IMR-90 (cell line): Measurements from ENCODE around the gene RUFY4.

ENCODE experiments used
- BHLHE40 ChIP-seq: fragments of 150-350 bp; IDR thresholded peaks from 2 replicates; pipeline ENCODE4 v1.6.1; 2016; ENCODE audit warnings: mild to moderate bottlenecking, low read depth, low read length
- CEBPB ChIP-seq: IDR thresholded peaks from 2 replicates; pipeline ENCODE4 v1.6.1; 2012; ENCODE audit warnings: low read depth, low read length, improper control_type of control experiment
- CHD1 ChIP-seq: IDR thresholded peaks from 2 replicates; pipeline ENCODE4 v1.6.1; 2012; ENCODE audit warnings: low read depth, low read length, improper control_type of control experiment
- MAFK ChIP-seq: IDR thresholded peaks from 2 replicates; pipeline ENCODE4 v1.6.1; 2012; ENCODE audit warnings: low read depth, low read length, improper control_type of control experiment
- POLR2A ChIP-seq: IDR thresholded peaks from 2 replicates; pipeline ENCODE4 v1.6.1; 2012; ENCODE audit warnings: mild to moderate bottlenecking, low read depth, low read length
- RAD21 ChIP-seq: IDR thresholded peaks from 2 replicates; pipeline ENCODE4 v1.6.1; 2012; ENCODE audit warnings: low read length, improper control_type of control experiment
- RCOR1 ChIP-seq: IDR thresholded peaks from 2 replicates; pipeline ENCODE4 v1.6.1; 2012; ENCODE audit warnings: mild to moderate bottlenecking, low read length, improper control_type of control experiment; ENCODE audit not compliant: insufficient replicate concordance
- TF ChIP-seq, protein P1 (sequence below): conservative IDR thresholded peaks from 2 replicates; pipeline ENCODE4 v1.5.1; 2012; ENCODE audit warnings: mild to moderate bottlenecking, low read depth, low read length, improper control_type of control experiment

DNA sequence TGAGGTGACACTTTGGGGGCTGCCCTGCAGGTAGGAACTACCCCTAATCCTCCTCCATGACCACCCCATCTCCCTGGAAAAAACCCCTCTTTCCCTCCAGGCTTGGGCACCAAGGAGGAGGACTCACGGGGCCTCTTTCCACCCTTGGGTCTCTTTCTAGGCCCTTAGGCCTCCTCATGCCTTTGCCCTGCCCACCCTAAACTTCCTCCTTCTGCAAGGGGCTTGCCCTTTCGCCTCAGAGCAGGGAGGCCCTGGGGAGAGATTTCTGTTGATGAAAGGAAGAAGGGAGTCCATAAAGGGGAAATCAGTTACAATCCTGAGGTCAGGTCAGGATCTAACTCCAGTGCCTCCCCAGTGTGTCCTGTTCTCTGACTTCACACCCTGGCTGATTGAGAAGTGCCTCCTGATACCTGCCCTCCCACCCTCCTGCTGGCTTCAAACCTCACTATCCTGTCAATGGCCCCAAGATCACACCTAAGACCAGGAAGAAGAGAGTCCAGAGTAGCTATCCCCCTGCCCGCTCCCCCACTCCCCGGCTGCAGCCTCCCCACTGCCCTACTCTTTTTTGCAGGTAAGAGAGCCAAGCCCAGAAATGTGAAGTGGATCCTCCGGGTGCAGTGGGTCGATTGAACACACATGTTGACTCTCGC, 49.5 kb upstream of the RUFY4 start:
- TF ChIP-seq, protein P1, sequence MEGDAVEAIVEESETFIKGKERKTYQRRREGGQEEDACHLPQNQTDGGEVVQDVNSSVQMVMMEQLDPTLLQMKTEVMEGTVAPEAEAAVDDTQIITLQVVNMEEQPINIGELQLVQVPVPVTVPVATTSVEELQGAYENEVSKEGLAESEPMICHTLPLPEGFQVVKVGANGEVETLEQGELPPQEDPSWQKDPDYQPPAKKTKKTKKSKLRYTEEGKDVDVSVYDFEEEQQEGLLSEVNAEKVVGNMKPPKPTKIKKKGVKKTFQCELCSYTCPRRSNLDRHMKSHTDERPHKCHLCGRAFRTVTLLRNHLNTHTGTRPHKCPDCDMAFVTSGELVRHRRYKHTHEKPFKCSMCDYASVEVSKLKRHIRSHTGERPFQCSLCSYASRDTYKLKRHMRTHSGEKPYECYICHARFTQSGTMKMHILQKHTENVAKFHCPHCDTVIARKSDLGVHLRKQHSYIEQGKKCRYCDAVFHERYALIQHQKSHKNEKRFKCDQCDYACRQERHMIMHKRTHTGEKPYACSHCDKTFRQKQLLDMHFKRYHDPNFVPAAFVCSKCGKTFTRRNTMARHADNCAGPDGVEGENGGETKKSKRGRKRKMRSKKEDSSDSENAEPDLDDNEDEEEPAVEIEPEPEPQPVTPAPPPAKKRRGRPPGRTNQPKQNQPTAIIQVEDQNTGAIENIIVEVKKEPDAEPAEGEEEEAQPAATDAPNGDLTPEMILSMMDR, result no peak
- TF ChIP-seq BHLHE40 (no peak), MAFK (no peak), POLR2A (no peak), CEBPB (no peak), RCOR1 (no peak), RAD21 (no peak), CHD1 (no peak)
